Liver (tissue), 9 donors: ENCODE results near the gene PHC3. TPM values are rescaled to one million over a fixed set of nuclear protein-coding genes. Genes with fewer than 3 reads are reported as not detected.

Experiments used
- DNase-seq: peaks from one replicate; pipeline ENCODE4 v3.0.0-alpha.2; 2017; ENCODE audit warnings: low spot score
- H3K27ac ChIP-seq, 2 donors: one replicate each; pipeline ENCODE4 v1.7.0; 2013; ENCODE audit warnings: inconsistent platforms in 2 of 2, low read length in 2 of 2, control low read depth in 1 of 2, low read depth in 1 of 2, mild to moderate bottlenecking in 1 of 2
- H3K27me3 ChIP-seq, 4 donors: one replicate each; pipeline versions ENCODE4 v1.6.1 to v1.7.0; 2013; ENCODE audit warnings: low read length in 3 of 4, inconsistent platforms in 1 of 4, mild to moderate bottlenecking in 1 of 4, moderate library complexity in 1 of 4; ENCODE audit not compliant: control insufficient read depth in 4 of 4, insufficient read depth in 4 of 4
- H3K36me3 ChIP-seq, 4 donors: one replicate each; pipeline versions ENCODE4 v1.6.1 to v1.7.0; 2013; ENCODE audit warnings: low read length in 3 of 4, mild to moderate bottlenecking in 3 of 4, low read depth in 1 of 4, moderate library complexity in 1 of 4; ENCODE audit not compliant: control insufficient read depth in 4 of 4, insufficient read depth in 3 of 4
- H3K4me1 ChIP-seq, 4 donors: one replicate each; pipeline versions ENCODE4 v1.6.1 to v1.7.0; 2013; ENCODE audit warnings: low read length in 3 of 4, mild to moderate bottlenecking in 3 of 4, moderate library complexity in 1 of 4; ENCODE audit not compliant: control insufficient read depth in 4 of 4, insufficient read depth in 4 of 4
- H3K4me3 ChIP-seq, 3 donors: one replicate each; pipeline versions ENCODE4 v1.6.1 to v1.7.0; 2013; ENCODE audit warnings: low read length in 3 of 3, control low read depth in 1 of 3, low read depth in 1 of 3, mild to moderate bottlenecking in 1 of 3
- H3K9ac ChIP-seq, 2 donors: one replicate each; pipeline ENCODE4 v1.7.0; 2013; ENCODE audit warnings: low read length in 2 of 2, mild to moderate bottlenecking in 2 of 2, moderate library complexity in 2 of 2, control low read depth in 1 of 2, low read depth in 1 of 2
- H3K9me3 ChIP-seq, 4 donors: one replicate each; pipeline versions ENCODE4 v1.6.1 to v1.7.0; 2013; ENCODE audit warnings: low read length in 3 of 4; ENCODE audit not compliant: control insufficient read depth in 4 of 4
- ATF3 ChIP-seq: IDR thresholded peaks from 2 replicates; pipeline ENCODE4 v1.6.1; 2016; ENCODE audit warnings: antibody characterized with exemption
- EGR1 ChIP-seq, 2 donors: IDR thresholded peaks; 2 replicates each; pipeline ENCODE4 v1.6.1; 2016 to 2018; ENCODE audit warnings: antibody characterized with exemption in 2 of 2, low read depth in 2 of 2
- FOXA1 ChIP-seq: IDR thresholded peaks from 2 replicates; pipeline ENCODE4 v1.6.1; 2016; ENCODE audit warnings: antibody characterized with exemption
- FOXA2 ChIP-seq: IDR thresholded peaks from 2 replicates; pipeline ENCODE4 v1.6.1; 2016; ENCODE audit warnings: antibody characterized with exemption
- GABPA ChIP-seq, 2 donors: IDR thresholded peaks in 1 of 2; conservative IDR thresholded peaks in 1 of 2; 2 replicates each; pipeline ENCODE4 v1.6.1; 2016; ENCODE audit warnings: antibody characterized with exemption in 2 of 2, mild to moderate bottlenecking in 1 of 2, moderate library complexity in 1 of 2
- HNF4A ChIP-seq, 2 donors: conservative IDR thresholded peaks; 2 replicates each; pipeline ENCODE4 v1.6.1; 2016; ENCODE audit warnings: antibody characterized with exemption in 2 of 2, mild to moderate bottlenecking in 2 of 2
- HNF4G ChIP-seq: IDR thresholded peaks from 2 replicates; pipeline ENCODE4 v1.6.1; 2016; ENCODE audit warnings: antibody characterized with exemption
- JUND ChIP-seq, 2 donors: IDR thresholded peaks; 2 replicates each; pipeline ENCODE4 v1.6.1; 2016; ENCODE audit warnings: antibody characterized with exemption in 2 of 2
- MAX ChIP-seq: IDR thresholded peaks from 2 replicates; pipeline ENCODE4 v1.6.1; 2016; ENCODE audit warnings: antibody characterized with exemption
- NR2F2 ChIP-seq: IDR thresholded peaks from 2 replicates; pipeline ENCODE4 v1.6.1; 2016; ENCODE audit warnings: antibody characterized with exemption
- RAD21 ChIP-seq, 2 donors: IDR thresholded peaks; 2 replicates each; pipeline ENCODE4 v1.6.1; 2016; ENCODE audit warnings: antibody characterized with exemption in 2 of 2, mild to moderate bottlenecking in 2 of 2
- SP1 ChIP-seq: IDR thresholded peaks from 2 replicates; pipeline ENCODE4 v1.6.1; 2018; ENCODE audit warnings: antibody characterized with exemption, mild to moderate bottlenecking
- TAF1 ChIP-seq: conservative IDR thresholded peaks from 2 replicates; pipeline ENCODE4 v1.6.1; 2016; ENCODE audit warnings: antibody characterized with exemption, mild to moderate bottlenecking
- YY1 ChIP-seq: IDR thresholded peaks from 2 replicates; pipeline ENCODE4 v1.6.1; 2016; ENCODE audit warnings: antibody characterized with exemption, mild to moderate bottlenecking
- WGBS: extraction: QIAGEN DNeasy Blood & Tissue Kit; methylation state at CpG from one replicate; pipeline ENCODE4 v1.1.7; 2013; 5-methylcytosine and 5-hydroxymethylcytosine counted together
- polyA plus RNA-seq, 2 donors: library from polyadenylated mRNA; stranded (reverse) in 1 of 2; unstranded in 1 of 2; fragments of 200-250 nt in 1 of 2; fragments of >200 nt in 1 of 2; fragmentation: Nextera tagmentation in 1 of 2; extraction: Ambion mirVana in 1 of 2; gene quantifications; one replicate each; pipeline versions ENCODE4 v1.2.1 to v1.2.3, GENCODE V29; 2013 to 2015
- total RNA-seq, 2 donors: library from RNA; depleted of rRNA; stranded (reverse); fragments of >200 nt; gene quantifications; one replicate each; pipeline ENCODE4 v1.2.3, GENCODE V29; 2014
- TF ChIP-seq, protein P1 (sequence below): fragments of 150-350 bp; IDR thresholded peaks from 2 replicates; pipeline ENCODE4 v1.5.1; 2017; ENCODE audit warnings: improper control_type of control experiment, low read depth, low read length; ENCODE audit not compliant: missing input control
- TF ChIP-seq, protein P2 (sequence below): IDR thresholded peaks from 2 replicates; pipeline ENCODE4 v1.6.1; 2016; ENCODE audit warnings: antibody characterized with exemption
- TF ChIP-seq, protein P3 (sequence below): IDR thresholded peaks from 2 replicates; pipeline ENCODE4 v1.6.1; 2016; ENCODE audit warnings: antibody characterized with exemption, mild to moderate bottlenecking
- donor health status: healthy.
- donor health status: healthy.
- donor health status: healthy.
- donor health status: healthy.
- donor health status: healthy.

PHC3 gene
- total and polyA plus RNA-seq, 4 donors: 3.9 to 44.7 (median 24.2) TPM

GRCh38 chr3:170201527-170201926 lies 20.0 kb upstream of the PHC3 start:
- TF ChIP-seq TAF1: no peak
- TF ChIP-seq FOXA2: no peak
- no peak for TF ChIP-seq ATF3
- TF ChIP-seq SP1: no peak
- no peak for TF ChIP-seq MAX
- TF ChIP-seq, protein P1, sequence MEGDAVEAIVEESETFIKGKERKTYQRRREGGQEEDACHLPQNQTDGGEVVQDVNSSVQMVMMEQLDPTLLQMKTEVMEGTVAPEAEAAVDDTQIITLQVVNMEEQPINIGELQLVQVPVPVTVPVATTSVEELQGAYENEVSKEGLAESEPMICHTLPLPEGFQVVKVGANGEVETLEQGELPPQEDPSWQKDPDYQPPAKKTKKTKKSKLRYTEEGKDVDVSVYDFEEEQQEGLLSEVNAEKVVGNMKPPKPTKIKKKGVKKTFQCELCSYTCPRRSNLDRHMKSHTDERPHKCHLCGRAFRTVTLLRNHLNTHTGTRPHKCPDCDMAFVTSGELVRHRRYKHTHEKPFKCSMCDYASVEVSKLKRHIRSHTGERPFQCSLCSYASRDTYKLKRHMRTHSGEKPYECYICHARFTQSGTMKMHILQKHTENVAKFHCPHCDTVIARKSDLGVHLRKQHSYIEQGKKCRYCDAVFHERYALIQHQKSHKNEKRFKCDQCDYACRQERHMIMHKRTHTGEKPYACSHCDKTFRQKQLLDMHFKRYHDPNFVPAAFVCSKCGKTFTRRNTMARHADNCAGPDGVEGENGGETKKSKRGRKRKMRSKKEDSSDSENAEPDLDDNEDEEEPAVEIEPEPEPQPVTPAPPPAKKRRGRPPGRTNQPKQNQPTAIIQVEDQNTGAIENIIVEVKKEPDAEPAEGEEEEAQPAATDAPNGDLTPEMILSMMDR: no peak
- no peak for TF ChIP-seq YY1
- no peak for TF ChIP-seq GABPA (IDR thresholded peaks at IDR 0.05 in 1 of 2, conservative IDR thresholded peaks at IDR 0.05 in 1 of 2)
- TF ChIP-seq JUND (IDR thresholded peaks at IDR 0.05): no peak
- Histone ChIP-seq H3K27ac (no peak overlapping the region), H3K9me3 (no peaks in the 10 kb centered on the region), H3K4me1 (peaks cover 0 to 3% (median 0%) of the 10 kb centered on the region in 4 donors), H3K27me3 (no peaks in the 10 kb centered on the region), H3K36me3 (no peaks in the 10 kb centered on the region), H3K9ac (no peak overlapping the region), H3K4me3 (no peak overlapping the region)
- no peak for DNase-seq
- 95% methylated on average over 5 of the region's 5 CpGs for WGBS

- Histone ChIP-seq H3K9ac (no peak overlapping the region), H3K9me3 (no peaks in the 10 kb centered on the region), H3K27me3 (no peaks in the 10 kb centered on the region), H3K4me1 (no peaks in the 10 kb centered on the region), H3K27ac (no peak overlapping the region), H3K36me3 (no peaks in the 10 kb centered on the region), H3K4me3 (no peak overlapping the region)
- DNase-seq: no peak
- TF ChIP-seq NR2F2: no peak
- no peak for TF ChIP-seq ATF3
- no peak for TF ChIP-seq YY1
- no peak for TF ChIP-seq HNF4A (conservative IDR thresholded peaks at IDR 0.05)
- no peak for TF ChIP-seq FOXA1
- TF ChIP-seq GABPA (IDR thresholded peaks at IDR 0.05 in 1 of 2, conservative IDR thresholded peaks at IDR 0.05 in 1 of 2): no peak
- no peak for TF ChIP-seq SP1
- no peak for TF ChIP-seq MAX
- TF ChIP-seq FOXA2: no peak
- TF ChIP-seq JUND (IDR thresholded peaks at IDR 0.05): no peak
- TF ChIP-seq, protein P2, sequence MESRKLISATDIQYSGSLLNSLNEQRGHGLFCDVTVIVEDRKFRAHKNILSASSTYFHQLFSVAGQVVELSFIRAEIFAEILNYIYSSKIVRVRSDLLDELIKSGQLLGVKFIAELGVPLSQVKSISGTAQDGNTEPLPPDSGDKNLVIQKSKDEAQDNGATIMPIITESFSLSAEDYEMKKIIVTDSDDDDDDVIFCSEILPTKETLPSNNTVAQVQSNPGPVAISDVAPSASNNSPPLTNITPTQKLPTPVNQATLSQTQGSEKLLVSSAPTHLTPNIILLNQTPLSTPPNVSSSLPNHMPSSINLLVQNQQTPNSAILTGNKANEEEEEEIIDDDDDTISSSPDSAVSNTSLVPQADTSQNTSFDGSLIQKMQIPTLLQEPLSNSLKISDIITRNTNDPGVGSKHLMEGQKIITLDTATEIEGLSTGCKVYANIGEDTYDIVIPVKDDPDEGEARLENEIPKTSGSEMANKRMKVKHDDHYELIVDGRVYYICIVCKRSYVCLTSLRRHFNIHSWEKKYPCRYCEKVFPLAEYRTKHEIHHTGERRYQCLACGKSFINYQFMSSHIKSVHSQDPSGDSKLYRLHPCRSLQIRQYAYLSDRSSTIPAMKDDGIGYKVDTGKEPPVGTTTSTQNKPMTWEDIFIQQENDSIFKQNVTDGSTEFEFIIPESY: no peak
- TF ChIP-seq, protein P3, sequence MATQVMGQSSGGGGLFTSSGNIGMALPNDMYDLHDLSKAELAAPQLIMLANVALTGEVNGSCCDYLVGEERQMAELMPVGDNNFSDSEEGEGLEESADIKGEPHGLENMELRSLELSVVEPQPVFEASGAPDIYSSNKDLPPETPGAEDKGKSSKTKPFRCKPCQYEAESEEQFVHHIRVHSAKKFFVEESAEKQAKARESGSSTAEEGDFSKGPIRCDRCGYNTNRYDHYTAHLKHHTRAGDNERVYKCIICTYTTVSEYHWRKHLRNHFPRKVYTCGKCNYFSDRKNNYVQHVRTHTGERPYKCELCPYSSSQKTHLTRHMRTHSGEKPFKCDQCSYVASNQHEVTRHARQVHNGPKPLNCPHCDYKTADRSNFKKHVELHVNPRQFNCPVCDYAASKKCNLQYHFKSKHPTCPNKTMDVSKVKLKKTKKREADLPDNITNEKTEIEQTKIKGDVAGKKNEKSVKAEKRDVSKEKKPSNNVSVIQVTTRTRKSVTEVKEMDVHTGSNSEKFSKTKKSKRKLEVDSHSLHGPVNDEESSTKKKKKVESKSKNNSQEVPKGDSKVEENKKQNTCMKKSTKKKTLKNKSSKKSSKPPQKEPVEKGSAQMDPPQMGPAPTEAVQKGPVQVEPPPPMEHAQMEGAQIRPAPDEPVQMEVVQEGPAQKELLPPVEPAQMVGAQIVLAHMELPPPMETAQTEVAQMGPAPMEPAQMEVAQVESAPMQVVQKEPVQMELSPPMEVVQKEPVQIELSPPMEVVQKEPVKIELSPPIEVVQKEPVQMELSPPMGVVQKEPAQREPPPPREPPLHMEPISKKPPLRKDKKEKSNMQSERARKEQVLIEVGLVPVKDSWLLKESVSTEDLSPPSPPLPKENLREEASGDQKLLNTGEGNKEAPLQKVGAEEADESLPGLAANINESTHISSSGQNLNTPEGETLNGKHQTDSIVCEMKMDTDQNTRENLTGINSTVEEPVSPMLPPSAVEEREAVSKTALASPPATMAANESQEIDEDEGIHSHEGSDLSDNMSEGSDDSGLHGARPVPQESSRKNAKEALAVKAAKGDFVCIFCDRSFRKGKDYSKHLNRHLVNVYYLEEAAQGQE: no peak
- no peak for TF ChIP-seq HNF4G
- no peak for TF ChIP-seq EGR1 (IDR thresholded peaks at IDR 0.05; ENCODE audit: low read depth in 2 of 2)
- TF ChIP-seq RAD21 (IDR thresholded peaks at IDR 0.05): no peak
- no peak for TF ChIP-seq TAF1
- TF ChIP-seq, protein P1: no peak
Measured at GRCh38 chr3:170200987-170201386, 19.5 kb upstream of the PHC3 start.
